Fibroblast of upper back skin (primary cell): ENCODE measurements around the gene WDR46.
"Not testable (repeated sequence)": the region's sequence is repeated elsewhere in the genome, so short reads cannot be mapped to it uniquely, and the experiment has no call there.

ENCODE experiments used
- DNase-seq: peaks from one replicate; pipeline ENCODE4 v3.0.0-alpha.2; 2013

WDR46 gene

DNA sequence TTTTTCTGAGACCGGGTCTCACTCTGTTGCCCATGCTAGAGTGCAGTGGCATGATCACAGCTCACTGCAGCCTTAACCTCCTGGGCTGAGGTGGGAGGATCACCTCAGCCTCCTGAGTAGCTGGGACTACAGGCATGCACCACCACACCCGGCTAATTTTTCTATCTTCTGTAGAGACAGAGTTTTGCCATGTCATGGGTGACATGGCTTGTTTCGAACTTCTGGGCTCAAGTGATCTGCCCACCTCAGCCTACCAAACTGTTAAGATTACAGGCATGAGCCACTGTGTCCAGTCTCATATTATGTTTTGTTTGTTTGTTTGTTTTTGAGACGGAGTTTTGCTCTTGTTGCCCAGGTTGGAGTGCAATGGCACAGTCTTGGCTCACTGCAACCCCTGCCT is 3.8 kb downstream of the WDR46 start:
- DNase-seq, result not testable (repeated sequence)

DNA sequence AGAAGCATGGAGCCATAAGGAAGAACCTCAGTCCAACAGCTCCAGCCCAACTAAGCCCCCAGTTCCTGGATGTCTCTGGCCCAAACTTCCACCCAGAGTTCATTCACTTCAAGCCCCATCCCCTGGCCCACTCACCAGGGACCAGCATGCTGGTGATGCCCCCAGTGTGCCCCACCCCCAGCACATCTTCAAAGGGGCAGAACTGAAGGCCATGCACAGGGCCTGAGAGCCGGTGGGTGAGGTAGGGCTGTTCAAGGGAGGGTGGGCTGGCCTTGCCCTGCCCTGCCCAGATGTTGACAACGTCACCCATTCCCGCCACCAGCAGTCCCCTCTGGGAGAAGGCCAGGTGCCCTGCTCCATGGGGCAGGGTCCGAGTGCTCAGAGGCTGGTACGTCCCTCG is 8.5 kb downstream of the WDR46 start:
- no peak for DNase-seq

DNA sequence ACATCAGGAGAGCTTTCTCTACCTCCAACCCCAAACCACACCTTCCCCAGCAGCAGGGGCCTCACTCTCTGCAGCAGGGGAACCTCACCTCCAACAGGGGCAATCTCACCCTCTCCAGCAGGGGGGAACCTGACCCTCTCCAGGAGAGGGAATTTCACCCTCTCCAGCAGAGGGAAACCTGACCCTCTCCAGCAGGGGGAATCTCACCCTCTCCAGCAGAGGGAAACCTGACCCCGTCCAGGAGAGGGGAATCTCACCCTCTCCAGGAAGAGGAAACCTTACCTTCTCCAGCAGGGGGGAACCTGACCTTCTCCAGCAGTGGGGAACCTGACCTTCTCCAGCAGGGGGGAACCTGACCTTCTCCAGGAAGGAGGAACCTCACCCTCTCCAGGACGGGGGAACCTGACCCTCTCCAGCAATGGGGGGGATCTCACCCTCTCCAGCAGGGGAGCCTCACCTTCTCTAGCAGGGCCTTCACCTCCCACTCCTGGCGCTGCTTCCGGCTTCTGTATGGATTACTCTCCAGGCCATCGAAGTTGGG is 9.0 kb downstream of the WDR46 start:
- DNase-seq, result peak; percentile 41

DNA sequence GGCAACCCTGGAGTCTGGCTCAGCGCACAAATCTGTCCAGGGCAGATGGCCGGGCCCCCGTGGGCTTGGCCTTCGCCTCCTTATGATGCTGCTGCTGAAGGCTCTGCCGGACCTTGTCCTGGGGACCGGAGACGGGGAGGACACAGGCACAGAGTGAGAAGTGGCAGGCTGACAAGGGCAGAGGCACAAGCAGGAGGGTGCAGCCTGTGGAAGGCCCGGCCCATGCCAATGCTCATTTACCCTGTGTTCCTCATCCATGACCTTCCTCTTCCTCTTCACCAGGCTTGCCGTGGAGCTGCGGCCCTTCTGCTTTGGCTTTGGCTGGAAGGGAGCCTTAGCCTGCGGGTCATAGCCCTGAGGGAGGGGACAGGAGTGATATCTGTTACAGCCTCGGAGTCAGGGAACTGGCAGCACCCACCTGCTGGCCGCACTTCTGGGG is 9.8 kb downstream of the WDR46 start:
- DNase-seq, result no peak

DNA sequence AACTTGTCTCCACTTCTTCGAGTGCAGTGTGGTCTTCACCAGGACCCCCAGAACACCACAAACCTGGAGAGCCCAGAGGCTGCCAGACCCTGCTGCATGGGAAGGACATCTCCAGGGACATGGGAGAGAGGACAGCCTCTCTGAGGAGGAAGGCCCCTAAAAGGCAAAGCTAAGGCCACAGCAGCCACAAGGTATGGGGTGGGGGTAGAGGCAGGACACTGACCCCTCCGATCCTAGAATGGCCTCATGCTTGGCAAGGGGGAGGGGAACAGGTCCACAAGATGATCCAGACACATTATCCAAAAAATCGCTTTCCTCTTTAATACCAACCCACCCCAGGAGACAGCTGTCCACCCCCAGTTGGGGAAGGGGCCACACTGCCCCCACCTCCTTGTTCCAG is 10.2 kb downstream of the WDR46 start:
- DNase-seq, result no peak

DNA sequence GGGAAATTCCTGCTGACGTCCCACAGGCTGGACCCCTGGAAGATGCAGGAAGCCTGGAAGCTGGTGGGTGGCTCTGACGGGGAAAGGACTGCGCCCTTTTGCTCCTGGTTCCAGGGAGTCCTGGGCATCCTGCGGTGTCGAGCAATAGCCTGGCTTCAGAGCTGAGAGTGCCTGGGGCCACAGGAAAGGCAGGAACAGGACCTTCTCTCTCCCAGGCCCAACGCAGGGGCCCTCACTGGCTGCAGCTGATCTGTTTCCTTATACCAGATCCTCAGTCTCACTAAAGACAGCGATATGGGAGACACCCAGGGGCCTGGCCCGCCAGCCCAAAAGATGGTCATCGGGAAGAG is 10.7 kb downstream of the WDR46 start:
- no peak for DNase-seq

DNA sequence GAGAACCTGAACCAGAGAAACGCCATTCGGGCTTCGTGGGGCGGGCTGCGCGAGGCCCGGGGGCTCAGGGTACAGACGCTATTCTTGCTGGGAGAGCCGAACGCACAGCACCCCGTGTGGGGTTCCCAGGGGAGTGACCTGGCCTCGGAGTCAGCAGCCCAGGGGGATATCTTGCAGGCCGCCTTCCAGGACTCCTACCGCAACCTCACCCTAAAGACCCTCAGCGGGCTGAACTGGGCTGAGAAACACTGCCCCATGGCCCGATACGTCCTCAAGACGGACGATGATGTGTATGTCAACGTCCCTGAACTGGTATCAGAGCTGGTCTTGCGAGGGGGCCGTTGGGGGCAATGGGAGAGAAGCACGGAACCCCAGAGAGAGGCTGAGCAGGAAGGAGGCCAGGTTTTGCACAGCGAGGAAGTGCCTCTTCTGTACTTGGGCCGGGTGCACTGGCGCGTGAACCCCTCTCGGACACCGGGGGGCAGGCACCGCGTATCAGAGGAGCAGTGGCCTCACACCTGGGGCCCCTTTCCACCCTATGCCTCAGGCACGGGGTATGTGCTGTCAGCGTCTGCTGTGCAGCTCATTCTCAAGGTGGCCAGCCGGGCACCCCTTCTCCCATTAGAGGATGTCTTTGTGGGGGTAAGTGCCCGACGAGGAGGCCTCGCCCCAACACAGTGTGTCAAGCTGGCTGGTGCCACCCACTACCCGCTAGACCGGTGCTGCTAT is 11.2 kb downstream of the WDR46 start:
- peak; percentile 22 for DNase-seq

DNA sequence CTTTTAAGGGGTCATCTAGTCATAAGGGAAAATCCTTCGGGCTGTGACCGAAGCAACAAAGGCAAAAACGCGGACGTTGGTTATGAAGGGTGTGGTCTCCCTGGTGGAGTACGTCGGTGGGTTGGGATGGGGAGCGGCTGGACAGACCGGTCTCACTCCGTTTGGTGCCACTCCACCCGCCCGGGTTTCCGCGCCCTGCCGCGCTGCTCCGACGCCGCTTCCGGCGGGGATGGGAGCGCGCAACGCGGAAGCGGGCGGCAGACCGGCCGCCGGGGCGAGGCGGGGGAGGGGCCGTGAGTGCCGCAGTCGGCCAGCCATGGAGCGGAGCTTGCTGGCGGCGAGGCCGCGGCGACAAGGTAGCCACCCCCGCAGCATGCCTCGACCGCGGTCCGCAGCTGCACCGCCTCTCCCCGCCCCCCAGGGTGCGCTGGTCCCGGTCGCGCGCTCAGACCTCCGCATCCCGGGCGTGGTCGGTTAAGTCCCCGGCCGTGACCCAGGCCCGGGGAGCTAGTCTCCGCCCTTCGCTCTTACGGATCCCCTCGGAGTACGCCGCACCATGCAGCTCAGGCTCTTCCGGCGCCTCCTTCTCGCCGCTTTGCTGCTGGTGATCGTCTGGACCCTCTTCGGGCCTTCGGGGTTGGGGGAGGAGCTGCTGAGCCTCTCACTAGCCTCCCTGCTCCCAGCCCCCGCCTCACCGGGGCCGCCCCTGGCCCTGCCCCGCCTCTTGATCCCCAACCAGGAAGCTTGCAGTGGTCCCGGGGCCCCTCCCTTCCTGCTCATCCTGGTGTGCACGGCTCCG is 12.0 kb downstream of the WDR46 start, which contains the start of gene B3GALT4:
TSS of gene B3GALT4 (plus strand) at position 260 of the 799 bp plus-strand sequence. CDS start at position 557, 297 bp downstream.
- DNase-seq, result peak; percentile 66

DNA sequence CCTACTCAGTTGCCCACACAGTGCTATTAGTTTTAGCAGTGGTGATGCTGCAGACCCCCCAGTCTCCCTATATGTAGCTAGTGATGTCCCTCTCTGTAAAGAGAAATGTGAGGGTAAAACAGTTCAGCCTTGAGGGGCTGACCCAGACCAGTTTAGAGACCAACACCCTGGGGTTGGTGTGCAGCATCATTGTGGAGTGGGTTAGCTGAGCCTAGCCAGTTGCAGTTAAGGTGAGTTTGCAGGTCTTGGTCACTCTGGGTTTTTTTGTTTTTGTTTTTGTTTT is 12.5 kb downstream of the WDR46 start:
- DNase-seq, result no peak

DNA sequence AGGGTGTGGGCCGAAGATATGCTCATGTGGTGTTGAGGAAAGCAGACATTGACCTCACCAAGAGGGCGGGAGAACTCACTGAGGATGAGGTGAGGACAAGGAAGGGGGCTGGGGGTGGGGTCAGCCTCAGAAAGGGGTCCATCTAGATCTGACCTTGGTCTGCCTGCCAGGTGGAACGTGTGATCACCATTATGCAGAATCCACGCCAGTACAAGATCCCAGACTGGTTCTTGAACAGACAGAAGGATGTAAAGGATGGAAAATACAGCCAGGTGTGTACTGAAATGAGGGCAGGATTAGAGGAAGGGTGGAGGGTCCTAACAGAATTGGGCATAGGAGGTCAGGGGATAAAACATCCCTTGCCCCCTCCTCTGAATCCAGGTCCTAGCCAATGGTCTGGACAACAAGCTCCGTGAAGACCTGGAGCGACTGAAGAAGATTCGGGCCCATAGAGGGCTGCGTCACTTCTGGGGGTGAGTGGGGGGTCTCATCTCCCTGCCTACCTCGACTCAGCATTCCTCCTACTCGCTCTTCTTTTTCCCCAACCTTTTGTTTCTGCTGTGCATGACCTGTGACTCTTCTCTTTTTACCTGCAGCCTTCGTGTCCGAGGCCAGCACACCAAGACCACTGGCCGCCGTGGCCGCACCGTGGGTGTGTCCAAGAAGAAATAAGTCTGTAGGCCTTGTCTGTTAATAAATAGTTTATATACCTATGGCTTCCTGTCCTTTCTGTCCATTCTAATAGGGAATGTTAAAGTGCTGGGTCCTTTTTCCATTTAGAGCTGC is 13.1 kb downstream of the WDR46 start:
- DNase-seq, result not testable (repeated sequence)

DNA sequence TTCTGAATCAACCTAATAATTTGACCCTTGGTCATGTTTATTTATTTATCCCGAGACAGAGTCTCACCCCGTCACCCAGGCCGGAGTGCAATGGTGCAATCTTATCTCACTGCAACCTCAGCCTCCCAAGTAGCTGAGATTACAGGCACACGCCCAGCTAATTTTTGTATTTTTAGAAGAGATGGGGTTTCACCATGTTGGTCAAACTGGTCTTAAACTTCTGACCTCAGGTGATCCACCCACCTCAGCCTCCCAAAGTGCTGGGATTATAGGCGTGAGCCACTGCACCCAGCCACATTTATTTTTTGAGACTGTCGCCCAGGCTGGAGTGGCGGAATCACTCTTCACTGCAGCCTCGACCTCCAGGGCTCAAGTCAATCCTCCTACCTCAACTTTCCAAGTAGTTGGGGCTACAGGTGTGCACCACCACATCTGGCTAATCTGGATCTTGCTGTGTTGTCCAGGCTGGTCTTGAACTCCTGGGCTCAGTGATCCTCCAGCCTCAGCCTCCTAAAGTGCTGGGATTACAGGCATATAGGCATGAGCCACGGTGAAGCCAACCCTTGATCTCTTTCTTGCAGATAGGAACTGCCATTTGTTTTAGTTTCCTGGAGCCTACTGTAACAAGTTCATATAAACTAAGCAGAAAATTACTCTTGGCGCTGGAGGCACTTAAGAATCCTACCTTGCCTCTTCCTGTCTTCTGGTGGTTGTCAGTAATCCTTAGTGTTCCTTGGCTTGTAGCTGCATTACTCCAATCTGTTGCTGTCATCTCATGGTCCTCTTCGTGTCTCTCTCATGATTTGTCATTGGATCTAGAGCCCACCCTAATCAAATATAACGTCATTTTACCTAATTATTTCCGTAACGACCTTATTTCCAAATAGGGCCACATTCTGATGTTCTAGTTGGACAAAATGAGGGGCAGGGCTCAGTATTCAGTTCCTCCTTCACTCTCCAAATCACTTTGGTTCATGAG is 14.8 kb downstream of the WDR46 start:
- no peak for DNase-seq

DNA sequence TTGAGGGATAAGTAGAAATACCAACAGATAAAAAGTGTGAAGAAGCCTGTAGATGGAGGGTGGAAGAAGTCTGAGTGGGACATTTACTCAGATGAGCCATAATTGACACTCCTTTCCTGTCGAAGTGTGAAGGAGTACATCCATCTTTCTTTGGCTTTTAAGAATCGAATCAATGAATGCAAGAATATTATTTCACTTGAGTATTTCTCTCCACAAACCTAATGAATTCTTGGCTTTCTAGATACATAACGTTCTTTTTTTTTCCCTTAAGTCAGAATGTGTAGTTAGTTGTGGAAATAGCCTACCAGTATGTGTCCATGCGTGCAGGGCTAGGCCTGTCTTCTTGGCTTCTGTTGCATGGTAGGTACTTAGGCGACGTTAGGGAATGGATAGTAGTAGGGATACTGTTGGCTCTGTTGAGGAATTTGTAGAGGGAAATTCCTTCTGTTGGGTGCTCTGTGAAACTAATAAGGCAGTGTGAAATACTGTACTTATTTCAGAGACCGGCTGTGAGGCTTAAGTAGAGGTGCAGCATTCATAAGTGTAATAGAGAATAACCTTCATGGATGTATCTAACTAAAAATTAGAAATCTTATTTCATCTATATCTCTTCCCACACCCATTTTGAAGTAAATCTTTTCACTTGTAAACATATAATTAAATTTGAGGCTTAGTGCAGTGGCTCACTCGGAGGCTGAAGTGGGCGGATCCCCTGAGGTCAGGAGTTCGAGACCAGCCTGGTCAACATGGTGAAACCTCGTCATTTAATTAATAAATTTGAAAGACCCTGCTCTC is 15.7 kb downstream of the WDR46 start:
- no peak for DNase-seq

DNA sequence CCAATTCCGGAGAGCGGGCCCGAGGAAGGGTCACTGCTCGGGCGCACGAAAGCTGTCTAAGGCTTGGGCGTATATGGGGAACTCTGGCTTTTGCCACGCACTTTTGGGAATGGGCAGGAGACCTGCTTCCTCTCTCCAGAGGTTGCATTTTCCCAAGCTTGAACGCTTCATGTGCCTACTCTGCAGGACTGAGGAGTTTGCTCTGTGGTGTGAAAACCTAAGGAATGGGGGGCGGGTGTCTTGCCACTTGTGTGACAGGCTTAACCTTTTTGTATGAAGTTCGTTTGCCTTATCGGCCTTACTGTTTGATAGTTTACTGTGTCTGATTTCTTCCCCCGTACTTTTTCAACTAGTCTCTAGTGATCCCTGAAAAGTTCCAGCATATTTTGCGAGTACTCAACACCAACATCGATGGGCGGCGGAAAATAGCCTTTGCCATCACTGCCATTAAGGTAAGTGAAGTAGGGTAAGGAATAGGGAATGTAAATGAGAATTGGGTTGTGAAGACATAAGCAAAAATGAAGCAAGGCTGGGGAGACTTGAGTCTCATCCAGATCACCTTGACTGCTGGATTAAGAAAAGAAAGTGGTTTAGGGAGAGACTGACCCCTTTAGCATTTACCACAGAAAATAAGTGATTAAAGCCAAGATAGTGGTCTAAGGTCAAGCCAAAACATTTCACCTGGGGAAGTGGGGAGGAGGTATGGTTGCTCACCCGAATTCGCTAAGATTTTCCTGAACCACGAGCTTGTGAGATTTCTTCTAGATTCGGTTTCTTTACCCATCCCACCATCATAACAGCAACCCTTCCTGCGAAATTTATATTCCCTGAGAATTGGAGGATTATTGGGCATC is 16.5 kb downstream of the WDR46 start:
- no peak for DNase-seq

DNA sequence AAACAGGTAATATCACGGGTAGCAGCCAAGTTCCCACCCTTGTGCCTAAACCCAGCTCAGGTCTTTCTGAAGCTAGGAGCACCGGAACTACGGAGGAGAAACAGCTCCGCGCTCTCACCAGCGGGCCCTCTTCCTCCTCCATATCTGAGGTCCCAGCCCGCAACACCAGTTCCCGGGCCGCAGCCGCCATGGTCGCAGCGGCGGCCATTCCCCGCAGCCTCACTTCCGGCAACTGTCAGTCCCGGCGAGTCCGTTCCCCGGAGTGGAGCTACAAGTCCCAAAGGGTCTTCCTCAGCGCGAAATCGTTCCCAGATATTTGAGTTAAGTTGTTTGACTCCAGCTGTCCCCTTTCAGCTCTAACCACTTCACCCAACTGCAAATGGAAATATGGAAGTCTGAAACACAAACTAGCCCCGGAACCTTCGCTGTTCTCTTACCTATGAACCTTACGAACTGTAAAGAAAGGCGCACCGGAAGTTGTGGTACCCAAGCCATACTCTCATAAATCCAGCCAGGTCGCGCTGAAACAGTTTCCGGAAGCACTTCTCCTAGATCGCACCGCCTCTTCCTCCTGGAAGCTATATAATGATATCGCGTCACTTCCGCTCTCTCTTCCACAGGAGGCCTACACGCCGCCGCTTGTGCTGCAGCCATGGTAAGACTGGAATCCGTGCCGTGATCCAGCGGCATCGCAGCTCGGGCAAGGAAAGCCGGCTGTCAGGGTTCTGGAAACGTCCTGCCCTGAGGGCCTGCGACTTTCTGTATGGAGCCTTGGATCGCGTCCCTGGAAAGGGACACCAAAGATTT is 17.4 kb downstream of the WDR46 start, which contains the start of the genes RPS18 and VPS52:
TSS of gene RPS18 (plus strand) at position 608 of the 807 bp plus-strand sequence. CDS start at position 653, 45 bp downstream.
TSS of gene VPS52 (minus strand) at position 409 of the 807 bp plus-strand sequence. CDS start at position 208, 201 bp downstream.
- peak; percentile 99 for DNase-seq

DNA sequence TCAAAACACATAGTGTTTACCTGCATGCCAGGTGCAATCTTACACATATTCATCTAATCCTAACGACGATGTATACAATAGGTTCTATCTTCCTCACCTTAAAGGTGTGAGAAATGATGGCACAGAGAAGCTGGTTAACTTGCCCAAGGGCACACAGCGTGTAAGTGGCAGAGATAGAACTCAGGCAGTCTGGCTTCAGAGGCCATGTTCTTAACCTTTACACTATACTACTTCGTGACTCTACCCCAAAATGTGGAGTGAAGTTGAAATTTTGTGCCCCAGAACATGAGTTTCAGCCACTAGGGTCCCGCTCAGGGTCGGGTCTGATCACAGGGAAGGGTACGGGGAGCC is 17.9 kb downstream of the WDR46 start:
- no peak for DNase-seq

DNA sequence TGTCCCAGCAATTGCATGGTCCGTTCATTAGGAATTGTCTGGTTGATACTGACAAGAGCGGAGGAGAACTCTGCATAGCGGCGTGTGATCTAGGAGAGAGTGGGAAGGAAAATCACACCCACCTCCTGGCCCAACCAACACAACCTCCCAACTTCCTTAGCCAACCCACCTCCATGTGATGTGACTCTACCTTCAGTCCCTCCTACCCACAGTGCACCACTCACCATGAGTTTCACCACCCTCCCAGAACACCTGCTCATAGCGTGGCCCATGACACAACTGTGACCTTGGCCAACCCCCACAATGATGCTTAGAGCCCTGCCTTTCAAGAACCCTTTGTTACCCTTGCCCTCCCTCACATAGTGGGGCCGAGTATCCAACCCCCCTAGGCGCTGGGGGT is 25.0 kb downstream of the WDR46 start:
- DNase-seq, result no peak

DNA sequence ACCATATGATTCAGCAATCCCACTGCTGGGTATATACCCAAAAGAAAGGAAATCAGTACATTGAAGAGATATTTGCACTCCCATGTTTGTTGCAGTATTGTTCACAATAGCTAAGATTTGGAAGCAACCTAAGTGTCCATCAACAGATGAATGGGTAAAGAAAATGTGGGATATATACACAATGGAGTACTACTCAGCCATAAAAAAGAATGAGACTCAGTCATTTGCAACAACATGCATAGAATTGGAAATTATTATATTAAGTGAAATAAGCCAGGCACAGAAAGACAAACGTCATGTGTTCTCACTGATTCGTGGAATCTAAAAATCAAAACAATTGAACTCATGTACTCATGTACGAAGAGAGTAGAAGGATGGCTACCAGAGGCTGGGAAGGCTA is 26.5 kb downstream of the WDR46 start:
- not testable (repeated sequence) for DNase-seq

DNA sequence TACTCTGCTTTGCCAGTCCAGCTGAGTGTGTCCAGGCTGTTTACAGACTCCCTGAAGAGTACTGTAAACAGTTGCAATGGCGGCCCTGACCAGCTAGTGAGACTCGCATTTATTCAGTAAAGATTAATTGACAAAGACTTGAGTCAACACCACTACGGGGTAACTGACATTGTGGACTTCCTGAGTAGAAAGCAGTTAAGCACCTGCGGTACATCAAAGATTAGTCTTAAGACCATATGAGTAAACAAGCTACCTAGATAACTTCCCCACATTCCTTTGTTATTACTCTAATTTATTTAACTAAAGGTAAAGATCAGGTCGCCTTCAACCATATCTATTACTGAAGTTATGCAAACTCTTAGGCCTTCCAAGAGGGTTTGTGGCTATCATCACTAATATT is 30.0 kb downstream of the WDR46 start:
- DNase-seq, result no peak

DNA sequence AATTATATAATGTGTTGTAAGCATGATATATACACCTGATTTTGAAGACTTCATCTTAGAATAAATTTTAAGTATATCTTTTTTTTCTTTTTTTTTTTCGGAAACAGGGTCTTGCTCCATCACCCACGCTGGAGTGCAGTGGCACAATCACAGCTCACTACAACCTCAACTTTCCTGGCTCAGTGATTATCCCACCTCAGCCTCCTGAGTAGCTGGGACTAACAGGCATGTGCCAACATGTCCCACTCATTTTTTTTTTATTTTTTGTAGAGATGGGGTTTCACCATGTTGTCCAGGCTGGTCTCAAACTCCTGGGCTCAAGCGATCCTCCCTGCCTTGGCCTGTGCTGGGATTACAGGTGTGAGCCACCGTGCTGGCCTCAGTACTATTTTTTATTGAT is 34.4 kb downstream of the WDR46 start:
- no peak for DNase-seq
